ENCODE data around the gene DNAJB14. TPM values are rescaled to one million over a fixed set of nuclear protein-coding genes. Genes with fewer than 3 reads are reported as not detected.

Gene DNAJB14
- total and polyA plus RNA-seq, 2 of the 13 experiments (the other 11 are each of a cell fraction or from before 2014, with no cell fraction given), result 9.1 to 38.1 TPM

- H3K27ac ChIP-seq (ENCODE audit: extremely low read length, insufficient read depth, low read length), result no peak overlapping the region
- no peak for DNase-seq (ENCODE audit: low spot score)
- no peaks in the 10 kb centered on the region for H3K27me3 ChIP-seq (ENCODE audit: control insufficient read depth in 1 of 2, insufficient read depth in 2 of 2, low read length in 2 of 2)
- no TSS peak for BruUV-seq (replicated peaks)
- POLR2A ChIA-PET, result no interaction called here
- no peak overlapping the region for H3K4me2 ChIP-seq (ENCODE audit: low read depth, low read length)
- no peak overlapping the region for H3K4me3 ChIP-seq (replicated peaks in 1 of 3; ENCODE audit: insufficient read depth in 1 of 3, low read depth in 2 of 3, low read length in 3 of 3)
- intact Hi-C loops (cut with micrococcal nuclease; ENCODE audit: unreplicated experiment), result no loop called here
- H3K9me3 ChIP-seq (ENCODE audit: low read length), result no peaks in the 10 kb centered on the region
- H3K79me2 ChIP-seq (ENCODE audit: insufficient read depth, low read length), result no peaks in the 10 kb centered on the region
- H3K9ac ChIP-seq (ENCODE audit: insufficient read depth, low read depth, low read length), result no peak overlapping the region
- no peaks in the 10 kb centered on the region for H4K20me1 ChIP-seq (ENCODE audit: insufficient read depth, low read length)
- H3K36me3 ChIP-seq (replicated peaks in 1 of 2; ENCODE audit: control insufficient read depth in 1 of 2, insufficient read depth in 2 of 2, low read length in 2 of 2), result no peaks in the 10 kb centered on the region
- in situ Hi-C loops (cut with HindIII; ENCODE audit: extremely low pct_ligation_motif_present, low pct_unique_long_range_greater_than_20kb), result no loop called here
- ATAC-seq, result no peak
- no peaks in the 10 kb centered on the region for H3K4me1 ChIP-seq (ENCODE audit: insufficient read depth, low read length)
- WGBS (ENCODE audit: low lambda C conversion rate), result 3% methylated on average over 4 of the region's 4 CpGs
- TF ChIP-seq ZC3H4 (CRISPR knock-in tag; IDR thresholded peaks at IDR 0.05; ENCODE audit: borderline replicate concordance), result no peak
- TF ChIP-seq ZBTB43 (CRISPR knock-in tag; conservative IDR thresholded peaks at IDR 0.05), result no peak
- no peak for TF ChIP-seq MLX (CRISPR knock-in tag; IDR thresholded peaks at IDR 0.05)
- no peak for TF ChIP-seq ZFAT (CRISPR knock-in tag; conservative IDR thresholded peaks at IDR 0.05)
- TF ChIP-seq EHMT2 (IDR thresholded peaks at IDR 0.05; ENCODE audit: borderline replicate concordance, low read depth, low read length), result no peak
- TF ChIP-seq BRCA1 (CRISPR knock-in tag; IDR thresholded peaks at IDR 0.05), result no peak
- TF ChIP-seq ZMYM3 (CRISPR knock-in tag; IDR thresholded peaks at IDR 0.05), result no peak
- TF ChIP-seq ZFP36L2 (CRISPR knock-in tag; IDR thresholded peaks at IDR 0.05), result no peak
- no peak for TF ChIP-seq ELF4 (CRISPR knock-in tag; IDR thresholded peaks at IDR 0.05; ENCODE audit: borderline replicate concordance)
- TF ChIP-seq ZNF770 (CRISPR knock-in tag; IDR thresholded peaks at IDR 0.05), result no peak
- no peak for TF ChIP-seq HNRNPL (IDR thresholded peaks at IDR 0.05; ENCODE audit: low read depth, low read length)
- TF ChIP-seq, protein P1, sequence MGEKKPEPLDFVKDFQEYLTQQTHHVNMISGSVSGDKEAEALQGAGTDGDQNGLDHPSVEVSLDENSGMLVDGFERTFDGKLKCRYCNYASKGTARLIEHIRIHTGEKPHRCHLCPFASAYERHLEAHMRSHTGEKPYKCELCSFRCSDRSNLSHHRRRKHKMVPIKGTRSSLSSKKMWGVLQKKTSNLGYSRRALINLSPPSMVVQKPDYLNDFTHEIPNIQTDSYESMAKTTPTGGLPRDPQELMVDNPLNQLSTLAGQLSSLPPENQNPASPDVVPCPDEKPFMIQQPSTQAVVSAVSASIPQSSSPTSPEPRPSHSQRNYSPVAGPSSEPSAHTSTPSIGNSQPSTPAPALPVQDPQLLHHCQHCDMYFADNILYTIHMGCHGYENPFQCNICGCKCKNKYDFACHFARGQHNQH (CRISPR knock-in tag; IDR thresholded peaks at IDR 0.05), result no peak
- no peak for TF ChIP-seq ZNF7 (CRISPR knock-in tag; IDR thresholded peaks at IDR 0.05)
- TF ChIP-seq, protein P2, sequence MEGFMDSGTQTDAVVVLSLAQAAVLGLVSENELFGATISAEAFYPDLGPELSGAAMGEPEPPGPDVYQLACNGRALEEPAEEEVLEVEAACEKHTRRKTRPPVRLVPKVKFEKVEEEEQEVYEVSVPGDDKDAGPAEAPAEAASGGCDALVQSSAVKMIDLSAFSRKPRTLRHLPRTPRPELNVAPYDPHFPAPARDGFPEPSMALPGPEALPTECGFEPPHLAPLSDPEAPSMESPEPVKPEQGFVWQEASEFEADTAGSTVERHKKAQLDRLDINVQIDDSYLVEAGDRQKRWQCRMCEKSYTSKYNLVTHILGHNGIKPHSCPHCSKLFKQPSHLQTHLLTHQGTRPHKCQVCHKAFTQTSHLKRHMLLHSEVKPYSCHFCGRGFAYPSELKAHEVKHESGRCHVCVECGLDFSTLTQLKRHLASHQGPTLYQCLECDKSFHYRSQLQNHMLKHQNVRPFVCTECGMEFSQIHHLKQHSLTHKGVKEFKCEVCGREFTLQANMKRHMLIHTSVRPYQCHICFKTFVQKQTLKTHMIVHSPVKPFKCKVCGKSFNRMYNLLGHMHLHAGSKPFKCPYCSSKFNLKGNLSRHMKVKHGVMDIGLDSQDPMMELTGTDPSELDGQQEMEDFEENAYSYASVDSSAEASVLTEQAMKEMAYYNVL (CRISPR knock-in tag; IDR thresholded peaks at IDR 0.05; ENCODE audit: borderline replicate concordance), result no peak
- no peak for TF ChIP-seq HOXA7 (CRISPR knock-in tag; IDR thresholded peaks at IDR 0.05)
- no peak for TF ChIP-seq MEF2D (CRISPR knock-in tag; IDR thresholded peaks at IDR 0.05)
- TF ChIP-seq PCBP2 (optimal IDR thresholded peaks at IDR 0.05; ENCODE audit: low read depth, low read length, poor library complexity, severe bottlenecking), result no peak
- TF ChIP-seq KLF6 (CRISPR knock-in tag; IDR thresholded peaks at IDR 0.05), result no peak
- TF ChIP-seq ZNF350 (CRISPR knock-in tag; IDR thresholded peaks at IDR 0.05; ENCODE audit: borderline replicate concordance, low read depth), result no peak
- CTCF ChIA-PET (ENCODE audit: low intra/inter-chr PET ratio, low total read pairs), result no interaction called here
- FAIRE-seq, result no peak
- H2AFZ ChIP-seq (ENCODE audit: low read length), result no peak overlapping the region
Measured at GRCh38 chr4:99986792-99987191, 40.4 kb upstream of the DNAJB14 start.

Measured in HepG2 (cell line).